ENCODE data around the gene PSPN.

Gene PSPN

DNA sequence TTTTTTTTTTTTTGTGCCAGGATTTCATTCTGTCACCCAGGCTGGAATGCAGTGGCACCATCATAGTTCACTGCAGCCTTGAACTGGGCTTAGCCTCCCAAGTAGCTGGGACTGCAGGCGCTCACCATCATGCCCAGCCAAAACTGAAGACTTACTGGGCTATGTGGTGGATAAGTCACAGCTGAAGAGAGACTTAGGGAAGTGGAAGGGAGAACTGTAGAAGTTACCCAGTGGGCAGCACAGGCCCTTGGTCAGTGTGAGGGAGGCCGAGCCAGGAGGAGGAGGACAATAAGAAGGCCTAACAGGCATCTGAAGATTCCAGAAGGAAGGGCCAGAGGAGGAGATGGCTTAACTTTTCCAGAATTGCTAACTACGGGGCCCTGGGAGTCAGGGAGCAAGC lies 4.0 kb upstream of the PSPN start:
- TF ChIP-seq, protein P1, sequence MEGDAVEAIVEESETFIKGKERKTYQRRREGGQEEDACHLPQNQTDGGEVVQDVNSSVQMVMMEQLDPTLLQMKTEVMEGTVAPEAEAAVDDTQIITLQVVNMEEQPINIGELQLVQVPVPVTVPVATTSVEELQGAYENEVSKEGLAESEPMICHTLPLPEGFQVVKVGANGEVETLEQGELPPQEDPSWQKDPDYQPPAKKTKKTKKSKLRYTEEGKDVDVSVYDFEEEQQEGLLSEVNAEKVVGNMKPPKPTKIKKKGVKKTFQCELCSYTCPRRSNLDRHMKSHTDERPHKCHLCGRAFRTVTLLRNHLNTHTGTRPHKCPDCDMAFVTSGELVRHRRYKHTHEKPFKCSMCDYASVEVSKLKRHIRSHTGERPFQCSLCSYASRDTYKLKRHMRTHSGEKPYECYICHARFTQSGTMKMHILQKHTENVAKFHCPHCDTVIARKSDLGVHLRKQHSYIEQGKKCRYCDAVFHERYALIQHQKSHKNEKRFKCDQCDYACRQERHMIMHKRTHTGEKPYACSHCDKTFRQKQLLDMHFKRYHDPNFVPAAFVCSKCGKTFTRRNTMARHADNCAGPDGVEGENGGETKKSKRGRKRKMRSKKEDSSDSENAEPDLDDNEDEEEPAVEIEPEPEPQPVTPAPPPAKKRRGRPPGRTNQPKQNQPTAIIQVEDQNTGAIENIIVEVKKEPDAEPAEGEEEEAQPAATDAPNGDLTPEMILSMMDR (IDR thresholded peaks at IDR 0.05; ENCODE audit: low read depth, low read length, missing control alignments), result no peak
- H3K4me3 ChIP-seq (replicated peaks; ENCODE audit: low read depth, low read length), result no peak overlapping the region
- no peak for DNase-seq (ENCODE audit: extremely low read depth, low read depth)

GRCh38 chr19:6378486-6378885 lies 2.8 kb upstream of the PSPN start:
- DNase-seq (ENCODE audit: extremely low read depth, low read depth), result no peak
- H3K4me3 ChIP-seq (replicated peaks; ENCODE audit: low read depth, low read length), result no peak overlapping the region
- TF ChIP-seq, protein P1 (IDR thresholded peaks at IDR 0.05; ENCODE audit: low read depth, low read length, missing control alignments), result no peak

GRCh38 chr19:6378041-6378440 lies 2.3 kb upstream of the PSPN start:
- H3K4me3 ChIP-seq (replicated peaks; ENCODE audit: low read depth, low read length), result no peak overlapping the region
- TF ChIP-seq, protein P1 (IDR thresholded peaks at IDR 0.05; ENCODE audit: low read depth, low read length, missing control alignments), result no peak
- no peak for DNase-seq (ENCODE audit: extremely low read depth, low read depth)

DNA sequence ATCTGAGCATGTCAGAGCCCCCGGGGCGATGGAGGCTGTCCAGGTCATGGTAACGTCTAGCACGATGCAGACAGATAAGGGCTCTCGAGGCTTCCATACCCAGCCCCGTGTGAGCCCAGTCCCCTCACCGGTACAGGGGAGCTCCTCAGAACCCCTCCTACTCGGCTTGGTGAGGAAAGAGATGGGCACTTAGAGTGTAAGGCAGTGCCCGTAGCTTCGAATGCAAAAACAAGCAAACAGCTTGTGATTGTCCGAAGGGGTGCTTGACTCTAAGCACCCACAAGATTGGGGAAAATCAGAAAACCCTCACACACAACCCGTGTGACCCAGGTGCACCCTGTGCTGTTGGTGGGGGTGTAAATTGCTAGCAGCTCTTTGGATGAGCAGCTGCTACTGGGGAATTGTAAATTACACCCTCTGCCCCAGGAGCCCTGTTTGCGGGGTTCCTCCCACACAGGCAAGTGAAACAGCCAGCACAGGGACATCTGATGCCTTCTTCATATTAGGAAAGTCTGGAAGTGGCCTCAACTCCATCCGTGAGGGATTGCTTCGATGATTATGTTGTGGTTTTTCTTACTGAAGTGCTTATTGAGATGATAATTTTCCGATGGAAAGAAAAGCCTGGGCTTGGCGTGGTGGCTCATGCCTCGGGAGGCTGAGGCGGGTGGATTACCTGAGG lies 918 bp upstream of the PSPN start:
- TF ChIP-seq, protein P1 (IDR thresholded peaks at IDR 0.05; ENCODE audit: low read depth, low read length, missing control alignments), result no peak
- no peak for DNase-seq (ENCODE audit: extremely low read depth, low read depth)
- no peak overlapping the region for H3K4me3 ChIP-seq (replicated peaks; ENCODE audit: low read depth, low read length)

DNA sequence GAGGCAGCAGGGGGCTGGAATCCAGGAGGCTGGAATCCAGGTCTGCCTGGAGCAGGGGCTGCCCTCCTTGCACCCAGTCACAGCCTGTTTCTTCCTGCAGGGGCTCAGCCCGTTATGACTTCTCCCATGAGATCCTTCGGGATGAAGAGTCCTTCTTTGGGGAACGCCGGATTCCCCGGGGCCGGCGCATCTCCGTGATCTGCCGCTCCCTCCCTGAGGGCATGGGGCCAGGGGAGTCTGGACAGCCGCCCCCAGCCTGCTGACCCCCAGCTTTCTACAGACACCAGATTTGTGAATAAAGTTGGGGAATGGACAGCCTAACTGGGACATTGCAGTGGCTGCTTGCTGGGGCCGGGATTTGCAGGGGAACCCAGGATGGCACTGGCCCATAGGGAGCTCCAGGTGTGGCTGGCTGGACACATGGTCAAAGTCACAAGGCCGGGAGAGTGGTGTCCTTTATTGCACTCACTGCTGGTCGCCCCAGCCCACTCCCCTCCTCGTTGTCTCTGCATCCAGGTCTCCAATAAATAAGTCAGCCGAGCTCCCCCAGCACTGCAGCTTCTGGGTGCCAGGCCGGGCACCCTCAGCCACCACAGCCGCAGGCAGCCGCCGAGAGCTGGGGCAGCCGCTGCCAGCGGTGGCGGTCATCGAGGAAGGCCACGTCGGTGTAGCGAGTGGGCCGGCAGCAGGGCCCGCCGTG lies 872 bp downstream of the PSPN start:
- H3K4me3 ChIP-seq (replicated peaks; ENCODE audit: low read depth, low read length), result no peak overlapping the region
- TF ChIP-seq, protein P1 (IDR thresholded peaks at IDR 0.05; ENCODE audit: low read depth, low read length, missing control alignments), result no peak
- DNase-seq (ENCODE audit: extremely low read depth, low read depth), result no peak

- TF ChIP-seq, protein P1 (IDR thresholded peaks at IDR 0.05; ENCODE audit: low read depth, low read length, missing control alignments), result no peak
- DNase-seq (ENCODE audit: extremely low read depth, low read depth), result no peak
- peak overlapping the region; percentile 40 for H3K4me3 ChIP-seq (replicated peaks; ENCODE audit: low read depth, low read length)
Observed at GRCh38 chr19:6374161-6374709, 1.5 kb downstream of the PSPN start.
